NB4 (cell line): Measurements from ENCODE around the gene DLGAP4.

ENCODE experiments used
- DNase-seq: peaks from one replicate; pipeline ENCODE4 v3.0.0; 2010; ENCODE audit warnings: low read depth
- H3K4me3 ChIP-seq: one replicate; pipeline ENCODE4 v1.5.1; 2011; ENCODE audit warnings: mild to moderate bottlenecking, low read depth, low read length, moderate library complexity
- CTCF ChIP-seq: IDR thresholded peaks from one replicate; pipeline ENCODE4 v1.5.1; 2012; ENCODE audit warnings: low read depth, low read length
- MAX ChIP-seq: IDR thresholded peaks from 2 replicates; pipeline ENCODE4 v1.6.1; 2011; ENCODE audit warnings: low read depth, low read length
- MYC ChIP-seq: IDR thresholded peaks from 2 replicates; pipeline ENCODE4 v1.6.1; 2011; ENCODE audit warnings: low read depth, low read length
- POLR2A ChIP-seq: IDR thresholded peaks from 2 replicates; pipeline ENCODE4 v1.6.1; 2011; ENCODE audit warnings: mild to moderate bottlenecking; ENCODE audit not compliant: insufficient read length; ENCODE audit errors: extremely low read depth

Gene DLGAP4

GRCh38 chr20:36352843-36353553 is 46.9 kb downstream of the DLGAP4 start:
- TF ChIP-seq MAX = no peak
- TF ChIP-seq CTCF = no peak
- TF ChIP-seq POLR2A = no peak
- TF ChIP-seq MYC = no peak
- no peak overlapping the region for H3K4me3 ChIP-seq
- DNase-seq = no peak

- TF ChIP-seq POLR2A (no peak), MAX (no peak), CTCF (no peak), MYC (no peak)
- no peak overlapping the region for H3K4me3 ChIP-seq
- no peak for DNase-seq
Observed at GRCh38 chr20:36353740-36354139, 47.6 kb downstream of the DLGAP4 start.

- TF ChIP-seq MYC (no peak), POLR2A (no peak), CTCF (no peak), MAX (no peak)
- peak; percentile 16 for DNase-seq
- H3K4me3 ChIP-seq = no peak overlapping the region
Observed at GRCh38 chr20:36355469-36356171, 49.5 kb downstream of the DLGAP4 start.

- DNase-seq = no peak
- H3K4me3 ChIP-seq = no peak overlapping the region
- no peak for TF ChIP-seq MAX
- no peak for TF ChIP-seq MYC
- no peak for TF ChIP-seq POLR2A
- TF ChIP-seq CTCF = no peak
Observed at GRCh38 chr20:36359668-36360406, 53.7 kb downstream of the DLGAP4 start.

- DNase-seq = no peak
- H3K4me3 ChIP-seq = no peak overlapping the region
- no peak for TF ChIP-seq MYC
- TF ChIP-seq POLR2A = no peak
- no peak for TF ChIP-seq MAX
- no peak for TF ChIP-seq CTCF
Observed at GRCh38 chr20:36360429-36360828, 54.3 kb downstream of the DLGAP4 start.
